ENCODE results near the gene ACAA1. TPM values are rescaled to one million over a fixed set of nuclear protein-coding genes. Genes with fewer than 3 reads are reported as not detected.
"Not testable (repeated sequence)": the region's sequence is repeated elsewhere in the genome, so short reads cannot be mapped to it uniquely, and the experiment has no call there.

ACAA1 gene
- polyA plus RNA-seq, 2 donors = 79.4 to 101 TPM

DNA sequence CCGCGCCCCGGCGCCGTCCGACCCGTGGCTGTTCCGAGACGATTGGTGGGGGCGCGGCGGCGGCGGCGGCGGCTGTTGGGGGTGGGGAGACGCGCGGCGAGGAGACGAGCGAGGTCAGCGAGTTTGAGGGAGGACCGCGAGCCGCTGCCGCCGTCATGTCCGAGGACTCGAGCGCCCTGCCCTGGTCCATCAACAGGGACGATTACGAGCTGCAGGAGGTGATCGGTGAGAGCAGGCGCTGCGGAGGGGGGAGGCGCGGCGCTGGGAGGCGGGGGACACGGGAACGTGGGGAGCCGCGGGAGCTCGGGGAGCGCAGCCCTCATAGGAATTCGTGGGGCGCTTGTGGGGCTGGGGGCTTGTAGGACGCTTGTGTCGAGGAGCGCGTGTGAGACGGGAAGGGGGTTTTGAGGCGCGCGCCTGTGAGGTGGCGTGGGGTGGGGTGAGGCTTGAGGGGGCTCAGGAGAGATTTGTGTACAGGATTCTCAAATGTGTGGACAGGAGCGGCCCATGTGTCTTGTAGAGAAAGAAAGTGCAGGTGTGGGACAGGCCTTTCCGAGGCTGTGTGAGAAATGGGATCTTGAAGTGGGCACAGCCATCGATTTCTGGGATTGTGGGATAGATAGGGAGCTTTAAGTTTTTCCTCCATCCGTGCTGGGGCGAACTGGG is 28.9 kb upstream of the ACAA1 start:
- Histone ChIP-seq H3K36me3 (ENCODE audit: control insufficient read depth in 2 of 2, insufficient read depth in 2 of 2, low read length in 1 of 2) (no peaks in the 10 kb centered on the region), H3K27me3 (ENCODE audit: control insufficient read depth in 1 of 2, insufficient read depth in 2 of 2, low read length in 2 of 2) (no peaks in the 10 kb centered on the region), H3K27ac (ENCODE audit: low read depth in 2 of 2, low read length in 1 of 2) (peak overlapping the region; percentile 96 to 99), H3K4me1 (ENCODE audit: control insufficient read depth in 2 of 2, insufficient read depth in 2 of 2, low read length in 1 of 2) (peaks cover 0 to 2% of the 10 kb centered on the region in 2 donors), H3K4me3 (ENCODE audit: low read depth in 1 of 2, low read length in 2 of 2) (peak overlapping the region; percentile 84 to 91), H3K9me3 (ENCODE audit: control insufficient read depth in 2 of 2, insufficient read depth in 1 of 2, low read depth in 1 of 2, low read length in 1 of 2) (no peaks in the 10 kb centered on the region)
- 0 to 1% methylated on average over 53 to 62 of the region's 62 CpGs for WGBS, 2 donors

DNA sequence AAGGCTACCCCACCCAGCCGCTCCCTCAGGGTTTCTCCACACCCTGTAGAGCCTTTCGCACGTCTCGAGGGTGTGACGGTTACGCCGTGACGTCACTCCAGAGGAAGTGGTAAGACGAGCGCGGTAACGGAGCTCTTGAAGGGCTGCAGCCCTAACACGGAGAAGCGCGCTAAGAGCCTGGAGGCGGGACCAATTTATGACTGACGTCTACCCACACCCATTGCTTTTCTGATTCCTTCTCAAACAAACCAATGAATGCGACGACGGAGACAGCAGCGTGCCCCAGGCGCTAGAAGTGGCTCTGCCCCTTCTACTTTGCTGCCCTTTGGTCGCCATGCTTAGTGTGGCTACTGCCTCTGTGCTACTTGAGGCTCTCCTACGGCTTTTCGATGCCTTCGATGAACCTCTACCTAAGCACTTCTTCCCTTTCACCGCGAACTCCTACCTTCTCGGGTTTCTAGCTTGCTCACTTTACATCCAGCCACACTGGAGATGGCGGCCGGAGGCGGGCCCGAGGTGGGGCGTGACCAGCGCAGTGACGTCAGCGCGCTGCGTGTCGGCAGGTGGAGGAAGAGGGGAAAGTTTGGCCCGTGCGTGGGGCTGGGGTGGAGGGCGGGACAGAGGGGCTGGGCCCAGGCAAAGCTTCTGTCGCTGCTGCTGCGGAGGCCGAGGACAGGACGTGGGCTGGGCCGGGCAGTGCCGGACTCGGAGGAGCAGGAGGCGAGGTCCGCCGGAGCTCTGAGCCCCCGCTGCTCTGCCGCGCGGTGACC is 28.2 kb upstream of the ACAA1 start, which contains the start of gene OXSR1:
TSS of gene OXSR1 (plus strand) at position 586 of the 770 bp plus-strand sequence. CDS start 340 bp downstream, outside the sequence.
- H3K27me3 ChIP-seq (ENCODE audit: control insufficient read depth in 1 of 2, insufficient read depth in 2 of 2, low read length in 2 of 2) = no peaks in the 10 kb centered on the region

DNA sequence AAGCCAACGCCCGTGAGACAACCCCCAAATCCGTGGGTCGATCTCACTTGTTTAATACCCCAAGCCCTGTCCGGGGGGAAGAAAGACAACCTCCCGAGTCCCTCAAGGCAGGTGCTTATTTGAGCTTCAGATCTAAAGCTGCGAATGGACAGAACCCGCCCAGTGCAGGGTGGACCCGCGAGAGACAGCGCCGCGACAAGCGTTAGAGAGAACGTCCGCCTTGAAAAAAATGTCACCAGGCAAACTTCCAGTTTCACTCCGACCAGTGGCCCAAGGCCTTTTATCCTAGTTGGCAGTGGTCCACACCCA is 27.7 kb upstream of the ACAA1 start:
- 1 to 2% methylated on average over 17 of the region's 17 CpGs for WGBS, 2 donors

More for the DNA sequence above, 28.2 kb upstream of the ACAA1 start, which contains the start of gene OXSR1:
- Histone ChIP-seq H3K36me3 (ENCODE audit: control insufficient read depth in 2 of 2, insufficient read depth in 2 of 2, low read length in 1 of 2) (no peaks in the 10 kb centered on the region), H3K4me1 (ENCODE audit: control insufficient read depth in 2 of 2, insufficient read depth in 2 of 2, low read length in 1 of 2) (peaks cover 0 to 2% of the 10 kb centered on the region in 2 donors), H3K27ac (ENCODE audit: low read depth in 2 of 2, low read length in 1 of 2) (peak within 1 kb of the TSS; percentile 96 to 99), H3K4me3 (ENCODE audit: low read depth in 1 of 2, low read length in 2 of 2) (peak within 1 kb of the TSS; percentile 84 to 91), H3K9me3 (ENCODE audit: control insufficient read depth in 2 of 2, insufficient read depth in 1 of 2, low read depth in 1 of 2, low read length in 1 of 2) (no peaks in the 10 kb centered on the region)
- WGBS, 2 donors = 0 to 1% methylated on average over 56 to 57 of the region's 57 CpGs

DNA sequence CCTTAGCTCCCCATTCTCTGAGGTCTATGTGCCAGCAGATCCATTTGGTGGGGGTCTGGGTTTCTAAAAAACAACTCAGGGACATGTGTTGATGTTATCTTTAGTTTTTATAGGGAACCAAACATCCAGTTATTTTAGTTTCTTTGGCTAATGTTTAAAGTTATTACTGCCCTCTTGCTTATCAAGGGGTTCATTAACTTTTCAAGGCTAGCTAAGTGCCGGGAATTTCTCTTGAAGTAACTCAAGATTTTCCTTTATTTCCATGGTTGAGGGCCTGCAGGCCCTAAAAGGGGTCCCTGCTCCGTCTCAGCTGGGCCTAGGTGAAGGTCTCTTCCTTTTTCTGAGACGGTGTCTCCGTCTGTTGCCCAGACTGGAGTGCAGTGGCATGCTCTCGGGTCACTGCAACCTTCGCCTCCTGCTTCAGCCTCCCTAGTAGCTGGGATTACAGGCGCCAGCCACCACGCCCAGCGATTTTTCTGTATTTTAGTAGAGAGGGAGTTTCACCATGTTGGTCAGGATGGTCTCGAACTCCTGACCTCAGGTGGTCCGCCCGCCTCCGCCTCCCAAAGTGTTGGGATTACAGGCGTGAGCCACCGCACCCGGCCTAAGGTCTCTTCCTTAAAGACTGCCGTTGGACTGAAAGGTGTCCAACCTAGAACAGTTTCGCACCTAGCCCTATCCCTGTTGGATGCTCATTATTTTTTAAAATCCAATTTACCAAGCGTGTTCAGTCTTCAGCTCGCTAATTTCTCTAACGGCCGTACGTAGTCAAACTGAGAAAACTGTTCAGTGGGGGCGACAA is 27.1 kb upstream of the ACAA1 start:
- Histone ChIP-seq H3K27ac (ENCODE audit: low read depth in 2 of 2, low read length in 1 of 2) (peak overlapping the region; percentile 95 to 99), H3K4me1 (ENCODE audit: control insufficient read depth in 2 of 2, insufficient read depth in 2 of 2, low read length in 1 of 2) (peaks cover 0 to 2% of the 10 kb centered on the region in 2 donors), H3K9me3 (ENCODE audit: control insufficient read depth in 2 of 2, insufficient read depth in 1 of 2, low read depth in 1 of 2, low read length in 1 of 2) (no peaks in the 10 kb centered on the region), H3K27me3 (ENCODE audit: control insufficient read depth in 1 of 2, insufficient read depth in 2 of 2, low read length in 2 of 2) (no peaks in the 10 kb centered on the region), H3K4me3 (ENCODE audit: low read depth in 1 of 2, low read length in 2 of 2) (peak overlapping the region; percentile 84 to 91), H3K36me3 (ENCODE audit: control insufficient read depth in 2 of 2, insufficient read depth in 2 of 2, low read length in 1 of 2) (no peaks in the 10 kb centered on the region)
- WGBS, 2 donors = 64 to 68% methylated on average over 24 of the region's 24 CpGs

More for the DNA sequence above, 27.7 kb upstream of the ACAA1 start:
- H3K27me3 ChIP-seq (ENCODE audit: control insufficient read depth in 1 of 2, insufficient read depth in 2 of 2, low read length in 2 of 2) = no peaks in the 10 kb centered on the region
- peak overlapping the region; percentile 84 to 91 for H3K4me3 ChIP-seq (ENCODE audit: low read depth in 1 of 2, low read length in 2 of 2)
- H3K4me1 ChIP-seq (ENCODE audit: control insufficient read depth in 2 of 2, insufficient read depth in 2 of 2, low read length in 1 of 2) = peaks cover 0 to 2% of the 10 kb centered on the region in 2 donors
- H3K36me3 ChIP-seq (ENCODE audit: control insufficient read depth in 2 of 2, insufficient read depth in 2 of 2, low read length in 1 of 2) = no peaks in the 10 kb centered on the region
- H3K27ac ChIP-seq (ENCODE audit: low read depth in 2 of 2, low read length in 1 of 2) = peak overlapping the region; percentile 95 to 99
- H3K9me3 ChIP-seq (ENCODE audit: control insufficient read depth in 2 of 2, insufficient read depth in 1 of 2, low read depth in 1 of 2, low read length in 1 of 2) = no peaks in the 10 kb centered on the region

DNA sequence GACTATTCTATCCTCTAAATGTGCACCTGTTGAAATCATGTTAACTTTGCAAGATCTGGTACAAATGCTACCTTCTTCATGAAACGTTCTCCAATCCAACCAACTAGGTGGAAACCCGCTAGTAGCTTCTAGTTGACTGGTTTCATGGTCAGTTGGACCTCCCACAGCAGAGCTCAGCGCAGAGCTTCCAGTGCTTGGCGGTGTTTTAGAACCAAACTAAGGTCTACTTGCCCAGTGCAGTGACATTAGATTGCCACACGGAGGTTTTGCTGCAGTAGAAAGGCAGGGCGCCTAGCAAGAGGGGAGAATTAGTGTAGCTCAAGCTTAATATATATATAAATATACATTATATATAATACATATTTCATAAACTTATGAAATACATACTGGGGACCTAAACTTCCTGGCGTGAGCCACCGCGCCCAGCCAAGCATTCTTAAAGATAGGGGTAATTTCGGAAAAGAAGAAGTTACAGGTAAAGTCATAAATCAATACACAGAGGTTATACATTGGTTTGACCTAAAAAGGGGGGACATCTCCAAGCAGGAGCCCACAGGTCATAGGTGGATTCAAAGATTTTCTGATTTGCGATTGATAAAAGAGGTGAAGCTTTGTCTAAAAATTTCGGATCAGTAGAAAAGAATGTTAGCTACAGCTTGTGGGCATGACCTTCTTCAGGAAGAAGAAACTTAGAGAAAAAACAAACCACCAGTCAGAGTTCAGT is 26.4 kb upstream of the ACAA1 start:
- 90 to 94% methylated on average over 12 of the region's 12 CpGs for WGBS, 2 donors
- H3K27me3 ChIP-seq (ENCODE audit: control insufficient read depth in 1 of 2, insufficient read depth in 2 of 2, low read length in 2 of 2) = no peaks in the 10 kb centered on the region
- H3K9me3 ChIP-seq (ENCODE audit: control insufficient read depth in 2 of 2, insufficient read depth in 1 of 2, low read depth in 1 of 2, low read length in 1 of 2) = no peaks in the 10 kb centered on the region
- H3K36me3 ChIP-seq (ENCODE audit: control insufficient read depth in 2 of 2, insufficient read depth in 2 of 2, low read length in 1 of 2) = no peaks in the 10 kb centered on the region
- H3K4me1 ChIP-seq (ENCODE audit: control insufficient read depth in 2 of 2, insufficient read depth in 2 of 2, low read length in 1 of 2) = peaks cover 0 to 2% of the 10 kb centered on the region in 2 donors
- H3K27ac ChIP-seq (ENCODE audit: low read depth in 2 of 2, low read length in 1 of 2) = peak overlapping the region; percentile 4 to 22
- no peak overlapping the region for H3K4me3 ChIP-seq (ENCODE audit: low read depth in 1 of 2, low read length in 2 of 2)

DNA sequence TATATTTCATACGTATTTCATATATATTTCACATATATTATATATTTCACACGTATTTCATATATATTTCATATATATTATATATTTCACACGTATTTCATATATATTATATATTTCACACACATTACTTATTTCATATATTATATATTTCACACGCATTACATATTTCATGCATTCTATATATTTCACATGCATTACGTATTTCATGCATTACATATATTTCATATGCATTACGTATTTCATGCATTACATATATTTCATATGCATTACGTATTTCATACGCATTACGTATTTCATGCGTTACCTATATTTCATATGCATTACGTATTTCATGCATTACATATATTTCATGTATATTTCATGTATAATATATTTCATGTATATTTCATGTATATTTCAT is 23.8 kb upstream of the ACAA1 start:
- not testable (repeated sequence) for H3K27ac ChIP-seq (ENCODE audit: low read depth in 2 of 2, low read length in 1 of 2); H3K4me1 ChIP-seq (ENCODE audit: control insufficient read depth in 2 of 2, insufficient read depth in 2 of 2, low read length in 1 of 2); H3K4me3 ChIP-seq (ENCODE audit: low read depth in 1 of 2, low read length in 2 of 2); H3K36me3 ChIP-seq (ENCODE audit: control insufficient read depth in 2 of 2, insufficient read depth in 2 of 2, low read length in 1 of 2); H3K9me3 ChIP-seq (ENCODE audit: control insufficient read depth in 2 of 2, insufficient read depth in 1 of 2, low read depth in 1 of 2, low read length in 1 of 2); H3K27me3 ChIP-seq (ENCODE audit: control insufficient read depth in 1 of 2, insufficient read depth in 2 of 2, low read length in 2 of 2)
- WGBS, 2 donors = 92 to 96% methylated on average over 11 of the region's 11 CpGs

DNA sequence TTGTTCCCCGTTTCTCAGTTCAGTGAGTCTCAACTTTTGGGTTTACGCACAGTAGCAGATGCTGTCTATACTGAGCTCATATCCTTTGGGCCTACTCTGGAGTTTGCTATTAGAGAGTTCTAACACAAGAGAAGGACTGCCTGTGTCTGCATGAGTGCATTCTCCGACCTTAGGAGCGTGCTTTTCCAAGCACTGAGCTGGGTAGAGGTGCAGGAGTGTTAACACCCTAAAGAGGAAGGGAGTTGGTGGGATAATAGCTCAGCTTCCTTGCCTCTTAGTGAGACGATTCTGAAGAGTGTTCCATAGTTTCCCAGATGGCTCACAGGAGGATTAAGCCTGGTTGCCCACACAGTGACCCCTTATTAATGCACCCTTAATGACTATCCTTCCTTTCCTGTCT is 21.5 kb upstream of the ACAA1 start:
- no peaks in the 10 kb centered on the region for H3K36me3 ChIP-seq (ENCODE audit: control insufficient read depth in 2 of 2, insufficient read depth in 2 of 2, low read length in 1 of 2)
- no peak overlapping the region for H3K27ac ChIP-seq (ENCODE audit: low read depth in 2 of 2, low read length in 1 of 2)
- H3K27me3 ChIP-seq (ENCODE audit: control insufficient read depth in 1 of 2, insufficient read depth in 2 of 2, low read length in 2 of 2) = no peaks in the 10 kb centered on the region
- no peaks in the 10 kb centered on the region for H3K9me3 ChIP-seq (ENCODE audit: control insufficient read depth in 2 of 2, insufficient read depth in 1 of 2, low read depth in 1 of 2, low read length in 1 of 2)
- H3K4me1 ChIP-seq (ENCODE audit: control insufficient read depth in 2 of 2, insufficient read depth in 2 of 2, low read length in 1 of 2) = peaks cover 0 to 4% of the 10 kb centered on the region in 2 donors
- 80 to 82% methylated on average over 5 of the region's 5 CpGs for WGBS, 2 donors
- no peak overlapping the region for H3K4me3 ChIP-seq (ENCODE audit: low read depth in 1 of 2, low read length in 2 of 2)

DNA sequence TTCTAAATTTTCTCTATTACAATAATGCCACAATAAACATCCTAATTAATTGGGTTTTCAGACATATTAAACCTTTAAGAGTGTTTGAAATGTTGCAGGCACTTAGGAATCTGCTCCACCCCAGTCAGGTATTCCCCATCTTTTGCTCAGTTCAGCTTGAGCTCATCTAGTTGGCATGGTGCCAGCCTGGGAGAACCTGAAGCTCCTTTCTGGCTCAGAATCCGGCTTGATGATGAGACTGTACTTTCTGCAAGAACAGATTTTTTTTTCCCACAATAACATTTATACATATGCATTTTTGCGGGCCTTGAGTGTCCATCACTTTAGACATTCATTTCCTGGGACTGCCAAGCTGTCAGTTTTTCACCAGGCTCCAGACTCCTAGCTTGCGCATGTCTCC is 20.7 kb upstream of the ACAA1 start:
- Histone ChIP-seq H3K36me3 (ENCODE audit: control insufficient read depth in 2 of 2, insufficient read depth in 2 of 2, low read length in 1 of 2) (no peaks in the 10 kb centered on the region), H3K4me1 (ENCODE audit: control insufficient read depth in 2 of 2, insufficient read depth in 2 of 2, low read length in 1 of 2) (peaks cover 0 to 4% of the 10 kb centered on the region in 2 donors), H3K27me3 (ENCODE audit: control insufficient read depth in 1 of 2, insufficient read depth in 2 of 2, low read length in 2 of 2) (no peaks in the 10 kb centered on the region), H3K9me3 (ENCODE audit: control insufficient read depth in 2 of 2, insufficient read depth in 1 of 2, low read depth in 1 of 2, low read length in 1 of 2) (no peaks in the 10 kb centered on the region), H3K27ac (ENCODE audit: low read depth in 2 of 2, low read length in 1 of 2) (no peak overlapping the region), H3K4me3 (ENCODE audit: low read depth in 1 of 2, low read length in 2 of 2) (no peak overlapping the region)
- 54 to 66% methylated on average over 3 of the region's 3 CpGs for WGBS, 2 donors

DNA sequence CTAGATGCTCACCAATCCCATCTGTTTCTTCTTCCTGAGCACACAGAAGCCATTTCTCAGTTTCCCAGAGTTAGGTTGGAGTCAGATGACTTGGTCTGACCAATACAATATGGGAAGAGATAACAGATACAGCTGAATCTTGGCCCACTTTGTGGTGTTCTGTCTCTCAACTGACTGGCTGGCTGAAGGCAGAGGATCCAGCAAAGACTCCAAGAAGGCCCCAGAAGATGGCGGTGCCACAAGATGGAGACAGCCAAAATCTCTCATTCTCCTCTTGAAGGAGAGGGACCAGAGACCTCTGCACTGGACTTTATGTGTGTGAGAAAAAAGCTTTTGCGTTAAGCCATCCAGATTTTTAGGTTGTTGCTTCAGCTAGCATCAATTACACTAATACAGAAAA is 20.2 kb upstream of the ACAA1 start:
- no peaks in the 10 kb centered on the region for H3K27me3 ChIP-seq (ENCODE audit: control insufficient read depth in 1 of 2, insufficient read depth in 2 of 2, low read length in 2 of 2)
- no peaks in the 10 kb centered on the region for H3K36me3 ChIP-seq (ENCODE audit: control insufficient read depth in 2 of 2, insufficient read depth in 2 of 2, low read length in 1 of 2)
- WGBS, 2 donors = 84 to 91% methylated on average over 2 of the region's 2 CpGs
- H3K27ac ChIP-seq (ENCODE audit: low read depth in 2 of 2, low read length in 1 of 2) = no peak overlapping the region
- no peak overlapping the region for H3K4me3 ChIP-seq (ENCODE audit: low read depth in 1 of 2, low read length in 2 of 2)
- peaks cover 0 to 6% of the 10 kb centered on the region in 2 donors for H3K4me1 ChIP-seq (ENCODE audit: control insufficient read depth in 2 of 2, insufficient read depth in 2 of 2, low read length in 1 of 2)
- no peaks in the 10 kb centered on the region for H3K9me3 ChIP-seq (ENCODE audit: control insufficient read depth in 2 of 2, insufficient read depth in 1 of 2, low read depth in 1 of 2, low read length in 1 of 2)
